Ureter (tissue), 1 donor: ENCODE measurements around the gene BANF2. TPM values are rescaled to one million over a fixed set of nuclear protein-coding genes. Genes with fewer than 3 reads are reported as not detected.

ENCODE experiments used
- DNase-seq: peaks from one replicate; pipeline ENCODE4 v3.0.0-alpha.2; 2020; ENCODE audit warnings: low spot score
- total RNA-seq: library from RNA; stranded (reverse); gene quantifications from one replicate; pipeline ENCODE4 v1.2.4, GENCODE V29; 2023
- donor health status: DM: yes; HTN: yes; CAD: no.

BANF2 gene
- total RNA-seq, 1 donor from 2014 or later = not detected

GRCh38 chr20:17735206-17735804 lies 35.5 kb downstream of the BANF2 start:
- DNase-seq = no peak

GRCh38 chr20:17735959-17736621 lies 36.3 kb downstream of the BANF2 start:
- no peak for DNase-seq

- no peak for DNase-seq
Measured at GRCh38 chr20:17738154-17738553, 38.4 kb downstream of the BANF2 start.

GRCh38 chr20:17741220-17741619 lies 41.5 kb downstream of the BANF2 start:
- DNase-seq = no peak

GRCh38 chr20:17742731-17743130 lies 43.0 kb downstream of the BANF2 start:
- DNase-seq = no peak

GRCh38 chr20:17743677-17744076 lies 43.9 kb downstream of the BANF2 start:
- DNase-seq = no peak

- no peak for DNase-seq
Measured at GRCh38 chr20:17747431-17747846, 47.7 kb downstream of the BANF2 start.

GRCh38 chr20:17748279-17748678 lies 48.5 kb downstream of the BANF2 start:
- DNase-seq = no peak

- DNase-seq = no peak
Measured at GRCh38 chr20:17749626-17749977, 49.8 kb downstream of the BANF2 start.

GRCh38 chr20:17749978-17750721 lies 50.4 kb downstream of the BANF2 start:
- DNase-seq = no peak

GRCh38 chr20:17750722-17751045 lies 50.9 kb downstream of the BANF2 start:
- no peak for DNase-seq

GRCh38 chr20:17751640-17752039 lies 51.9 kb downstream of the BANF2 start:
- no peak for DNase-seq

- no peak for DNase-seq
Measured at GRCh38 chr20:17752459-17752858, 52.7 kb downstream of the BANF2 start.

GRCh38 chr20:17753516-17753915 lies 53.8 kb downstream of the BANF2 start:
- DNase-seq = no peak

- DNase-seq = no peak
Measured at GRCh38 chr20:17756529-17756928, 56.8 kb downstream of the BANF2 start.

GRCh38 chr20:17757496-17757895 lies 57.7 kb downstream of the BANF2 start:
- no peak for DNase-seq

- no peak for DNase-seq
Measured at GRCh38 chr20:17758010-17758409, 58.2 kb downstream of the BANF2 start.

- DNase-seq = no peak
Measured at GRCh38 chr20:17758512-17758911, 58.7 kb downstream of the BANF2 start.

- no peak for DNase-seq
Measured at GRCh38 chr20:17759449-17759848, 59.7 kb downstream of the BANF2 start.

GRCh38 chr20:17761604-17762003 lies 61.8 kb downstream of the BANF2 start:
- DNase-seq = no peak

GRCh38 chr20:17762243-17762872 lies 62.6 kb downstream of the BANF2 start:
- DNase-seq = no peak

GRCh38 chr20:17762873-17763557 lies 63.2 kb downstream of the BANF2 start:
- no peak for DNase-seq
